DMS153 treated with DMSO at 0.1 percent for 48 hours (cell line): ENCODE results near the gene ZNF660.
"Not testable (repeated sequence)": the region's sequence is repeated elsewhere in the genome, so short reads cannot be mapped to it uniquely, and the experiment has no call there.

Experiments used
- DNase-seq: peaks from one replicate; lab custom pipeline; 2025; ENCODE audit not compliant: unreplicated experiment; lab: John Stamatoyannopoulos, UW

The ZNF660 gene

DNA sequence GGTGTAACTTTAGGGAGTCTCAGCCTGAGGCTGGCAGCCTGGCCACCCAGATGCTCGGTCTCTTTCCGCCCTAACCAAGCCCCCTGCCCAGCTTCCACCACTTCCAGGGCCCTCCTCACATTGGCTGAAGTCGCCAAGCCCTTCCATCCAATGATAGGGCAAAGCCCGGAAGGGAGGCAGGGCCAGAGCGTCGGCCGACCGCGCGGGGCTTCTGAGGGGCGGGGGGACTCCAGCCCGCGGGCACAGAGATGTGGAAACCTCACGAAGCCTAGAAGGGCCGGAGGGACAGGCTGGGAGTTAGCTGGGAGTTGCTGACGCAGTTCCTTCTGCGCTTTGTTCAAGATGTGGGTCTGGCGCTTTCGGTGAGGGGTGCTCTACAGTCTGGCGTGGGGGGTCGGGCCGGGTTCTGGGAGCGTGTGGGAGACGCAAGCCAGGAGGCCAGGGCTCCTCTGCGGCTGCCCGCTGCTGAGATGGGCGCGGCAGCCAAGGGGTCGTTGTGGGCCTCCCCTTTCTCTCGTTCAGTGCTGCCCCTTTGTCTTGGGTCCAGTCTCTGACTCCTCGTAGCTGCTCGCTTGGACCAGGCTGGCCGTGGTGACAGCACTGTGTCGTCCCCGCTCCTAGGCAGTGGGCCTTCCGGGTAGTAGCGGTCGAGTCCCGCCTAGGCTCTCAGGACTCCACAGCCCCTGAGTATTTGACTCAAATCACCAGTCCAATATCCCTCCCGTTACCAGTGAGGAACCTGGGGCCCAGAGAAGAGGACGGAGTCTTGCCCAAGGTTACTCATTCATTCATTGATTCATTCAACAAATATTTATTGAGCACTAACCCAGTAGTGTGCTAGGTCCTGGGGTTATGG lies at the start of gene ZNF660:
TSS of gene ZNF660 (plus strand) at position 319 of the 856 bp plus-strand sequence. CDS start 9,230 bp downstream, outside the sequence.
- peak; percentile 1 for DNase-seq

DNA sequence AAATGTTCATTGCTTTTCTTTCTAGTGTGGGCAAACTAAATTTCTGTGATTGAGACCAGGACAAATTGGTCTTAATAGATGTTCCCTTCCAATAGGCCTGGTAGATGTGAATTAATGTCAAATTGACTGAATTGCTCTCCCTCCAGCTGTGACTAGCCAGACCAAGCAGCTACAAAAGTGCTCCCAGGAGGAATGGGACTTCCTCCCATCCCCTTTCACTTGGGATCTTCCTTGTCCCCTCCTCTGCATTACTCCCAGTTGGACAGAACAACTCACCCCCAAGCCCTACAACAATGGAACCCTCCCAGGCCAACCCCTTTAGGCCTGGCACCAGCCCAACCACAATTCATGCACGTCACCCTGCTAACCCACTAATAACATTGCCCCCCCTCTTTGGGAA lies 49.4 kb upstream of the ZNF660 start:
- no peak for DNase-seq

DNA sequence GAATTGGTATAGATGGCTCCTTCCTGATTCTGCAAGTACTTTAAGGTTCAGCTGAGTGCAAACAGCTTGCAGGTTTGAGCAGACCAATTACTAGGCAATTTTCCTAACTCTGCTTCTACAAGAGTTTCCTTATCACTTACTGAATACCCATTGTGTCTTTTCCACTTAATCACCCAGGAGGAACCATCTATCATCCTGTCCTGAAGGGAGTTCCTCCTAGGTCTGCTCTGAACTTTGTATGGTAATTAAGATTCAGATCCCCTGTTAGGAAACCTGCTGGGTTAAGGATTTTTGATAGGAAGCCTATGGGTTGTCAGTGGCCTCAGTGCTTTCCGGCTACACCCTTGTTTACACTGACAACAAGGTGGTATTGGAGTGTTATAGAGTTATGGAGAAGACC lies 40.0 kb upstream of the ZNF660 start:
- not testable (repeated sequence) for DNase-seq

DNA sequence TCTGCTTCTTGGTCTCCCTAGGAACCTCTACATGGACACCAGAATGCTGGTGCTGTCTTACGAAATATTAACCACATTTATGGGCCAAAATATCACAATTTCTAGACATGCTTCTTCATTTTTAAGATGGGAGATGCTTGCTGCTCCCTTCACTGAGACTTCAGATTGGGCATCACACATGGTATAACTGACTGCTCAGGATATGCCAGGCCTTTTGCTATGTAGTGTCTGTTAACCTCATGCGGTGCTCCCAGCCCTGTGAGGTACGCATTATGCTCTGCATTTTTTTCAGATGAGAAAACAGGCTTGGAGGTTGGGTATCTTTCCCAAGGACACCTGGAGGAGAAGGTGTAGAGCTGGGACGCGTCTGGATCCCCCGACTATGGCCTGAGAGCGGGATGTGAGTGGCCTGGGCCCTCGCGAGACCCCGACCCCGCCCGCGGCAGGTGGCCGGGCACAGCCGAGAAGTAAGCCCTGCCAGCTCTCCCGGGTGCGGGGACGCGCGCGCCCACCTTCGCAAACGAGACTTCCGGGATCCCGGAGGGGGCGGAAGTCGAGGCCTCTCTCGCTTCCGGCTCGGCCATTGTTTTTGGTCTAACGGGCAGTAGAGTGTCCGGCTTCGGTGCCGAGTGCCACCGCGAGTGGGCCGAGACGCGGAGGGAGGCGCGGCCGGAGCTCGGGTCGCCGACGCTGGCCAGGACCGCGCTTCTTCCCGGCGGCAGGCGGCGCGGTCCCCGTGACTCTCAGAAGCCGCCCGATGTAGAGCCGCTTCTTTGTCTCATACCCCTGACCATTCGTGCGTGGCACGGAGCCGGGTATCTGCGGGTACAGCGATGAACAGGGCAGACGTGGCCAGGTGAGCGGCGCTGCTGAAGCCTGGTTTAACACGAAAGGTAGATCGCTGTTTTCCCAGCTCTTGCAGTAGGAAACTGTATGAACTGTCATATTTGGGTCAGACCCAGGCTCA lies 29.9 kb upstream of the ZNF660 start, which contains the start of gene ZKSCAN7:
TSS of gene ZKSCAN7 (plus strand) at position 568 of the 967 bp plus-strand sequence. CDS start 1,855 bp downstream, outside the sequence.
- DNase-seq: no peak

DNA sequence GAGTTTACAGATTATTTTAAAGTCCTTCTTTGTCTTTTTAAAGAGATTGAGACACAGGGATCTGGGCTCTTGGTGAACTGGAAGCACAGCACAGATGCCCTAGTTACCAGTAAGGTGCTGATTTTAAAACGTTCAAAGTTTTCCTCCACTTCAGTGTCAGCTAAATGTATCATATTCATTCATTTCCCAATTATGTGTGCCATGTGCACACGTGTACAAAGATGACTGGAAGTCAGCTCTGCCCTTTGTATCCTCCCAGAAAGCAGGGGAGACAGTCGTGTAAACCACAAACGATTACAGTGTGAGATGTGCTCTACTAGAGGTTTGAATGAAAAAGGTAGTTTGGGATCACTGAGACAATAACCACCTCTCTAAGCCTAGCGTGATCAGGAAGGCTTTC lies 29.0 kb upstream of the ZNF660 start:
- DNase-seq: no peak

DNA sequence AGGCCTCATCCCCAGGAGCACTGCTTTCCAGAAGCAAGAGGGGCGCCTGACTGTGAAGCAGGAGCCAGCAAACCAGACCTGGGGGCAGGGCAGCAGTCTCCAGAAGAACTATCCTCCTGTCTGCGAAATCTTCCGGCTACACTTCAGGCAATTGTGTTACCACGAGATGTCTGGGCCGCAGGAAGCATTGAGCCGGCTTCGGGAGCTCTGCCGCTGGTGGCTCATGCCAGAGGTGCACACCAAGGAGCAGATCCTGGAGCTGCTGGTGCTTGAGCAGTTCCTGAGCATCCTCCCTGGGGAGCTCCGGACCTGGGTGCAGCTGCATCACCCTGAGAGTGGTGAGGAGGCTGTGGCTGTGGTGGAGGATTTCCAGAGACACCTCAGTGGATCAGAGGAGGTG lies 27.7 kb upstream of the ZNF660 start:
- DNase-seq: no peak

DNA sequence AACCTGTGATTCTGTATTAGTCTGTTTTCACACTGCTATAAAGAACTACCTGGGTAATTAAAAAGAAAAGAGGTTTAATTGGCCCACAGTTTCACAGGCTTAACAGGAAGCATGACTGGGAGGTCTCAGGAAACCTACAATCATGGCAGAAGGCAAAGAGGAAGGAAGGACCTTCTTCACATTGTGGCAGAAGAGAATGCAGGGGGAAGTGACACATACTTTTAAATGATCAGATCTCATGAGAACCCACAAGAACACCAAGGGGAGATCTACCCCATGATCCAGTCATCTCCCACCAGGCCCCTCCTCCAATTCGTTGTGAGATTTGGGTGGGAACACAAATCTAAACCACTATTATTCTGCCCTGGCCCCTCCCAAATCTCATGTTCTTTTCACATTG lies 23.7 kb upstream of the ZNF660 start:
- no peak for DNase-seq

DNA sequence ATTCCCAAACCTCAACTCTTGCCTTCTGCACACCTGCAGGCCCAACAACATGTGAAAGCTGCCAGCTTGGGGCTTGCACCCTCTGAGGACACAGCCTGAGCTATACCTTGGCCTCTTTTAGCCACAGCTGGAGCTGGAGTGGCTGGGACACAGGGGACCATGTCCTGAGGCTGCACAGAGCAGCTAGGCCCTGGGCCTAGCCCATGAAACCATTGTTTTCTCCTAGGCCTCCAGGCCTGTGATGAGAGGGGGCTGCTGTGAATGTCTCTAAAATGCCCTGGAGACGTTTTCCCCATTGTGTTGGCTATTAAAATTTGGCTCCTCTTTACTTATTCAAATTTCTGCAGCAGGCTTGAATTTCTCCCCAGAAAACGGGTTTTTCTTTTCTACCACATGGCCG lies 22.6 kb upstream of the ZNF660 start:
- no peak for DNase-seq

DNA sequence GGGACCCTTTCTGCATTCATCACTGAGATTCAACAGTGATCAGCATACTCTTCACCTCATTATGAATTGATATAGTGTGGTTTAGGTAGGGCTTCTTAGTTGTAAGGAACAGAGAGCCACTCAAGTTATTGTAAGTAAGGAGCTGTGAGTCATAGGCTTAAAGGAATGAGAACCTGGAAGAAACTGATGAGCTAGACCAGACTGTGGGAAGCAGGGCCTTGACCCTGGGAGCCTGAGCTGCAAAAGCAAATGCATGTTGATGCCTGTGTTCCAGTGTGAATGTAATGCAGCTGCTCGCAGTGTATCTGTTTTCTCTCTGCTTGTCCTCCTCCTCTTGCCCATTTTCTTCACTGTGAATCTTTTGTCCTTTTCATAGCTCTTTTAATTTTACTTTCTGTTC lies 16.2 kb upstream of the ZNF660 start:
- no peak for DNase-seq

DNA sequence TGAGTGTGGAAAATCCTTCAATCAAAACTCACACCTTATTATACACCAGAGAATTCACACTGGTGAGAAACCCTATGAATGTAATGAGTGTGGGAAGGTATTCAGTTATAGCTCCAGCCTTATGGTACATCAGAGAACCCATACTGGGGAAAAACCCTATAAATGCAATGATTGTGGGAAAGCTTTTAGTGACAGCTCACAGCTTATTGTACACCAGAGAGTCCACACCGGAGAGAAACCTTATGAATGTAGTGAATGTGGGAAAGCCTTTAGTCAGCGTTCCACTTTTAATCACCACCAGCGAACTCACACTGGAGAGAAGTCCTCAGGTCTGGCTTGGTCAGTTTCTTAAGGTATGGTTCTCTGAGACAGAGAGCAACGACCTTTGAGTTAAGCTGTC lies 13.7 kb upstream of the ZNF660 start:
- no peak for DNase-seq

DNA sequence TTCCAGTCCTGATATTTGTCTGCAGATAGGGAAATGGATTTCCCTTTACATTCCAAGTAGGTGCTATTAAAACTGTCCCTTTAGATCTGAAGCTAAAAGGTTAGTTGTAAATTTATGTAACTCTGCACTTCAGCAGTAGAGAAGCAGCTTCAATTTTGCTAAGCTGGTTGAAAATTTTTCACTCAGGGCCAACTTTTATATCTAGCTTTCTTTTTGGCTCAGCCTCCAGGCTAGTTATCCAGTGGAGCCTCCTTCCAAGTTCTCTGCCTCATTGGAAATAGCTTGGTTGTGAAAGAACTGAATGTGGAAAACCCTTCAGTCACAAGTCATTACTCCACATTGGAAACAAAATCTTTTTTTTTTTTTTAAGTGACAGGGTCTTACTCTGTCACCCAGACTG lies 8.2 kb upstream of the ZNF660 start:
- DNase-seq: no peak

DNA sequence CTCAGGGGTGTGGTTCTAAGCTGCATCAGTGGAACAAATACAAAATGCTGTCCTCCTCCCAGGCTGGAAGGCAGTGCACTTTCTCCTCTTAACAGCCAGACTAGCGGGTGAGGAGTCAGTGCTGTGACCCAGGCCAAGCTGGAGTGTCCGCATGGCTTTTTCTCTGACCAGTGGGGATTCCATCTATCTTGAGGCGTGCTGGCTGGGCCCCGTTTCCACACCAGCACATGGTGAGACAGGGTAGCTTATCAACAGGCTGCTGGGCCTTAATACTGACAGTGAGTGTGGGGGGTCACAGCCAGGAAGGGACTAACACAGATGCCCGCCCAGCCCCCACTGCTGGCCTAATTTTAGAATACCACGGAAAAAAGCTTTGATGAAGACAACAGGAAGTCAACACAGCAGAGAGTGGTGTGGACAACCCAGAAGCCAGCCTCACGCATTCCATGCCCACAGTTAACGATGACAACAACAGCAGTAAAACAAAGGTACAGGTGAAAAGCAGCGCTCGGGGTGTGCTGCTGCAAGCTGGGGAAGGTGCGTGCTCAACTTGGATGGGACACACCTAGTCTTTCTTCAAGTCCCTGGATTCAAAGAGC lies 7.3 kb upstream of the ZNF660 start:
- DNase-seq: not testable (repeated sequence)

DNA sequence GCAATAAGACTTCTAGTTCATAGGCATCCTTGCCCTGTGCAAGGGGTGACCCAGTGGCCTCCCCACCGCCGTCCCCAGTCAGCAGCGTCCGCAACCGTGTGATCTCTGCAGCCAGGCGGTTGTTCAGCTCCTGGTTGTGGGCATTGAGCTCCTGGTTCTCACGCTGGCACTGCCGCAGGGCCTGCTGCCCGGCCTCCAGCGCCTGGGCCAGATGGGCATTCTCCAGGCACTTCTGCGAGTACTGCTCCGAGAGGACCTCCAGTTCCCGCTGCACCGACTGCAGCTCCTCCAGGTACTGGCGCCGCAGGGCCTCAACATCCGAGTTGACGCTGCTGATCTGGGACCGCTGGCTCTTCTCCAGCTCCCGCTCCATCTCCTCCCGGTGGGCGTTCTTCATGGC lies 6.4 kb upstream of the ZNF660 start:
- DNase-seq: not testable (repeated sequence)

DNA sequence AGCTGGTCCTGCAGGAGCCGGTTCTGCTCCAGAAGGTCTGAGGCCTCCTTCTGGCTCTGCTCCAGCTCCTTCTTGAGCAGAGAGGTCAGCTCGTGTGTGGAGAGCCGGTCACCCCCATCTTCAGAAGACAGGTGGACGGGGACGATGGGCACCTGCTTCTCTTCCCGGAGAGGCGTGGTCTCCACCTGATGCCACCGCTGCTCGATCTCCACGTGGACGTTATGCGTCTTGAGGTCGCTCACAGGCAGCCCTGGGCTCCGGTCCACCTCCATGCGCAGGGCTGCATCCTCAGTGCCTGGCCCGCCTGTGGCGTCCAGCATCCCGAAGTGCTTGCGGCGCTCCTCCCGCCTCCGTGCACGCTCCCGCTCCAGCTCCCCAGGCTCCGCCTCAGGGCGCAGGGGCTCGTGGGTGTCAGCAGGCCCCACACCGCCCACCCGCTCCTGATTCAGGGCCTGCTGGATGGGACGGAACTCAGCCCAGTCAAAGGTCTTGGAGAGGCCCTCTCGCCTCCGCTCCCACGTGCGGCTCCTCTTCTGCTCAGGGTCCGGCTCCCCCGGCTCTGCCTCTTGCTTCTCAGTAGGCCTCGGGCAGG lies 5.7 kb upstream of the ZNF660 start:
- not testable (repeated sequence) for DNase-seq

DNA sequence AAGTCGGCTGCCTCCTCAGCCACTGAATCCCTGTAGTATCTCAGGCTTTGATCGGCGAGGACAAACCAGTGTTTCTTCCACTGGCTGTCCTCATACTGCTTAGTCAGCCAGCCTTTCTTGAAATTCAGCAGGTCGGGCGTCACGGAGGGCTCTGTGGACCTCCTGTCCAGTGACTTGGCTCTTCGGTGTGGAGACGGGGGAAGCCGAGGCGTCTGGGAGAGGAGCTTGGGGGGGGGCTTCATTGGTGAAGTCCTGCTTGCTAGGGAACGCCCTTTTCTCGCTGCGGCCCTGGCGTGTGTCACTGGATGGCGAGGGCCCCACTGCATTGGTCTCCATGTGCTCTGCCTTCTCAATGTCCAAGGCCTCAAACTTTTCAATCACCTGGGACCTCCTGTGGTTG lies 5.0 kb upstream of the ZNF660 start:
- DNase-seq: not testable (repeated sequence)

DNA sequence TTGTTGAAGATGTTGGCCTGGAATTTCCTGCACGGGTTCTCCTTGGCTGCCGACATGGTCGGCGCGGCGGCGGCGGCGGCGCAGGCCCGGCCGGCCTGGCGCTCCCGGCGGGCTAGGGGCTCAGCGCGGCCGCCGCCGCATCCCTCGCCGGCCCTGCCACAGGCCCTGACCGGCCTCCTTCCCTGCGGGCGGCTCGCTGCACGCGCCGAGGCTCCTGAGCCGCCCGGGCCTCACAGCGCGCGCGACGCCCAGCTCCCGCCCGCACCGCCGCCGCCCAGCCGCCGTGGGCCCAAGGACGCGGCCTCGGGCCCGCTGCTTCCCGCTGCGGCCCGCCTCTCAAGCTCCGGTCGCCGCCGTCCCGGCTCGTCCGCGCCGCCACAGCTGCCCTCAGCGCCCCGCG lies 3.8 kb upstream of the ZNF660 start:
- DNase-seq: not testable (repeated sequence)

DNA sequence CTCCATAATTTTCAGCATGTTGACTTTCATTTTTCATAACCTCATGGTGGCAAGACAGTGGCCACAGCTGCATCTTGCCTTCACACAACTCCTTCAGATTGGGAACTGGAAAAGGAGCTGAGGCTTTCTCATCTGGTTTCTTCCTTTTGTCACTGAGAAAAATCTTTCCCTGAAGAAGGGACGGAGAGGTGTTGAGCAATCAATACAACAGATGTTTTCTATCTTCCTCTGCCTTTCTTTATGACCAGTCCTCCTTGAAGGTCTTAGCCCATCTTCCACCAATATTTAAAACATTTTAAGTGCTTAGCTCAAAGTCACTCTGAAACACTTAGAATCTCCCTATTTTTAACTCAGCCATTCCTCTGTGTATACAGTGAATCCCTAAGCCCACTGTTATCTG lies 11.9 kb downstream of the ZNF660 start:
- no peak for DNase-seq

DNA sequence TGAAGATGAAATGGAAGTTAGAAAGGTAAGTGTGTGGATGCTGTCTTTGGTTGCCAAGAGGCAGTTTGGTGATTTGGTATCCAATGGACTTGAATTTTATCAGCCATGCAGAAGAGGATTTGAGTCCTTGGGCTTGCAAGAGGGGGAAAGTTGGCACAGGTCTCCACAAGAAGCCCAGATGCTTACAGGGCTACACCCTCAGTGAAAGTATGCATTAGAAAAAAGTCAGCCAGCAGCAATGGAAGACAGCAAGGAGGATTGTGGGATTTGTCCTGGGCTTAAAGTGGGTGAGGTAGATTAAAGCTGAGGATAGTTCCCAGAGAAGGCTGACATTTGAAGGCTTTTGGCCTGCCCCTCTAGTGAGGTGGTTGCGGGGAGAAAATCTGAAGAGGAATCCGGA lies 17.0 kb downstream of the ZNF660 start:
- DNase-seq: no peak

DNA sequence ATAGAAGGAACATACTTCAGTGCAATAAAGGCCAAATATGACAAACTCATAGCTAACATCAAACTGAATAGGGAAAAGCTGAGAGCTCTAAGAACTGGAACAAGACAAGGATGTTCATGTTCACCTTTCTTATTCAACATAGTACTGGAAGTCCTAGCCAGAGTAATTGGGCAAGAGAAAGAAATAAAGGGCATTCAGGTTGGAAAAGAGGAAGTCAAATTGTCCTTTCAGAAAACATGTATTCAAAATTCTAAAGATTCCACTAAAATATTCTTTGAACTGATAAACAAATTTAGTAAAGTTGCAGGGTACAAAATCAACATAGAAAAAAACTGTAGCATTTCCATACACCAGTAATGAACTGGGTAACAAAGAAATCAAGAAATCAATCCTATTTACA lies 27.9 kb downstream of the ZNF660 start:
- DNase-seq: no peak

DNA sequence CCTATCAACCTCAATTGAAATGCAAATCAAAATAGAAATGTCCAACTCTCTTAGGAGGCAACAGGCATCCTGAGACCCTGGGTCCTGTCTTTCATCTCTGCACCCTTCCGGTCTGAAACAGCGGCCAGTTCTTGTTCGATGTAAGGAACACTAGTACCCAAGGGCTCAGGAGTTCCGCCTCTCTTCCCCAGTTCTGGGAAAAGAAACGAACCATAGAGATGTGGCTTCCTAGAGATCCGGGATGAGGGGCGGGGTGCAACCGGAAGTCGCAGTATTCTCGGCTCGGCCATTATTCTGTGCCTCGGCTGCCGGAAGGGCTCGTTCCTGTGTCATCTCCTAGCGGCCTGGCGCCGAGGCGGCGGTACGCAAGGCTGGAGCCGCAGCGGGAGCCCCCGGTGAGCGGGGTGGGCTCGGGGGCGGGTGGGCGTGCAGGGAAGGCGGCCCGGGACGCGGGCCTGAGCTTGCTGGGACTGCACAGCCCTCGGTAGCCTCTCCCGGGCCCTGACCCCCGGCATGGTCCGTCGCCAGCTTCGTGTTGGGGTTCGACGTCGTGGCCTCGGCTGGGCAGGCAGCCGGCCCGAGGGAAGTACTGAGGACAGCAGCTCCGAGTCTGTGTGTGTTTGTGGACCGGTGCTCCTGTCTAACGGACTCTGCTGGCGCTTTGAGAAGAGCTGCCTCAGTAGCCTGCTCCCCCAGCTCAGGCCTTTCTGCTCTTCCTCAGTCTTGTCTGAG lies 40.2 kb downstream of the ZNF660 start, which contains the start of gene ZNF197:
TSS of gene ZNF197 (plus strand) at position 288 of the 732 bp plus-strand sequence. CDS start 4,119 bp downstream, outside the sequence.
- DNase-seq: peak; percentile 60
